Effector memory CD4-positive, alpha-beta T cell (primary cell): Measurements from ENCODE around the gene XPA.

Experiments used
- DNase-seq, 3 donors: peaks; one replicate each; pipeline ENCODE4 v3.0.0-alpha.2; 2020
- H3K27ac ChIP-seq: 2 replicates; pipeline ENCODE4 v1.7.0; 2013; ENCODE audit warnings: mild to moderate bottlenecking, low read length, moderate library complexity; ENCODE audit not compliant: insufficient read depth, poor library complexity, severe bottlenecking
- H3K27me3 ChIP-seq: replicated peaks from 2 replicates; pipeline ENCODE4 v1.7.0; 2013; ENCODE audit warnings: mild to moderate bottlenecking, low read length; ENCODE audit not compliant: insufficient read depth, control insufficient read depth, poor library complexity, severe bottlenecking
- H3K36me3 ChIP-seq: 2 replicates; pipeline ENCODE4 v1.7.0; 2013; ENCODE audit warnings: mild to moderate bottlenecking, low read length, moderate library complexity; ENCODE audit not compliant: control insufficient read depth, insufficient read depth
- H3K4me1 ChIP-seq: 2 replicates; pipeline ENCODE4 v1.7.0; 2013; ENCODE audit warnings: low read length, mild to moderate bottlenecking; ENCODE audit not compliant: control insufficient read depth, insufficient read depth, poor library complexity, severe bottlenecking
- H3K4me3 ChIP-seq: 2 replicates; pipeline ENCODE4 v1.7.0; 2013; ENCODE audit warnings: low read length, low read depth, mild to moderate bottlenecking; ENCODE audit not compliant: insufficient read depth, poor library complexity, severe bottlenecking
- H3K9me3 ChIP-seq: 2 replicates; pipeline ENCODE4 v1.7.0; 2013; ENCODE audit warnings: mild to moderate bottlenecking, low read length, moderate library complexity; ENCODE audit not compliant: control insufficient read depth

XPA gene

DNA sequence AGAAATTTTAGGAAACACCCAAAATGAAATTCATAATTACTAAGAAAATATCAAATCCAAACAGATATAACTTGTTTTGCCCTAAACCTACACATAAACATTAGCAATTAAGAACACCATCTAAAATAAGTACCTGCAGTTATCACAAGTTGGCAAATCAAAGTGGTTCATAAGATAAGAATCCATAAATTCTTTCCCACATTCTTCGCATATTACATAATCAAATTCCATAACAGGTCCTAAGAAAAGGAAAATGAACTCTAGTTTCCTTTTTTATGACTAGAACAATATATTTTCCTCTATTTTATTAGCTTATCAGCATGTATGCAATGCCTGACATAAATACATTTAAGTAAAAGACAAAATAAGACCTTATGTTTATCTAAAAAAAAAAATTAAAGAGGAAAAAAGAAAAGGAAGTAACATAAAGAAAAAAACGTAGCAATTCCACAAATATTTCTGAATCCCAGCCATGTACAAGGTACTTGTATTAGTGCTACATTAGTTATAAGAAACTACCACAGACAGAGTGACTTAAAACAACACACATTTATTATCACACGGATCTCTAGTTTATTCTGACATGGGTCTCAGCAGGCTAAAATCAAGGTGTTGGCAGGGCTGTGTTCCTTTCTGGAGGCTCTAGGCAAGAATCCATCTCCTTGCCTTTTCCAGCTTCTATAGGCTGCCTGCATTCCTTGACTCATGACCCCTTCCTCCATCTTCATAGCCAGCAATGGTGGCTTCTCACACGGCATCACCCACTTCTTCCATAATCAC lies 7.5 kb downstream of the XPA start:
- no peaks in the 10 kb centered on the region for H3K27me3 ChIP-seq
- no peak overlapping the region for H3K4me3 ChIP-seq
- peaks cover 40% of the 10 kb centered on the region for H3K36me3 ChIP-seq
- no peak for DNase-seq
- H3K27ac ChIP-seq: no peak overlapping the region
- H3K4me1 ChIP-seq: peaks cover 5% of the 10 kb centered on the region
- H3K9me3 ChIP-seq: no peaks in the 10 kb centered on the region

DNA sequence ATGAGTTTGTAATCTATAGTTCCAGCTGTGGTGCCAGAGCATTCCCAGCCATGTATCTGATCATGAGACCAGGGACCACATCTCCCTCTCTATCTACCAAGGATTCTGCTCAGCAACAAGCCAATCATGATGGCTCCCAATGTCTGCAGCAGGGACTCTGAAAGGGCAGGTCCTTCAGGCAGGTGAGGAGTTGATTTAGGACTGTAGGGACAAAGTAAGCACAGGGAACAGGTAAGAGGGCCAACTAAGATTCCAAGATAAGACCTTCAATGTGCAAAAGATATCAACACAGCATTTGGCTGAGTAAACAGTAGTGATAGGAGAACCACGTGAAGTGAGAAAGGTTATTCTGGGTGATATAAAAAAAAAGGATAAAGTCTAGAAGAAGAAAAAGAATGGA lies 8.5 kb downstream of the XPA start:
- H3K9me3 ChIP-seq: no peaks in the 10 kb centered on the region
- H3K27me3 ChIP-seq: no peaks in the 10 kb centered on the region
- H3K27ac ChIP-seq: no peak overlapping the region
- peaks cover 49% of the 10 kb centered on the region for H3K36me3 ChIP-seq
- no peaks in the 10 kb centered on the region for H3K4me1 ChIP-seq
- no peak for DNase-seq
- no peak overlapping the region for H3K4me3 ChIP-seq

DNA sequence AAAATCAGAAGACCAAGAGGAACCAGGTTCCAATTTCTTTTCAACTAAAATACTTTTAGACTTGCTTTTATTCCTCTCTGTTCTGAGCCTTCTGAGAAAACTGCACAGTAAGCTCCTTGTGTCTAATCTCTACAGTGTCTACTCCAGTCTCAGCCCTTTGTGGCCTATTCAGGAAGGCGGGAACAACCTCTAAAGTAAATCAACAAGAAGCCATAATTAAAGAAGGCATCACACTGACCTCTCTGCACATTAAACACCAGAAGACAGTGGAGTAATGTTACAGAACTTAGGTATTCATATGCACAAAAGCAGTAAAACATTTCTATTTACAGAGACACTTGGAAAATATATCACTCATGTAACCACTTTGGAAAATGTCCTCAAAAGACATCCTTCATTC lies 14.9 kb downstream of the XPA start:
- Histone ChIP-seq H3K9me3 (no peaks in the 10 kb centered on the region), H3K36me3 (peaks cover 67% of the 10 kb centered on the region), H3K27ac (no peak overlapping the region), H3K4me3 (no peak overlapping the region), H3K4me1 (no peaks in the 10 kb centered on the region), H3K27me3 (no peaks in the 10 kb centered on the region)
- no peak for DNase-seq

DNA sequence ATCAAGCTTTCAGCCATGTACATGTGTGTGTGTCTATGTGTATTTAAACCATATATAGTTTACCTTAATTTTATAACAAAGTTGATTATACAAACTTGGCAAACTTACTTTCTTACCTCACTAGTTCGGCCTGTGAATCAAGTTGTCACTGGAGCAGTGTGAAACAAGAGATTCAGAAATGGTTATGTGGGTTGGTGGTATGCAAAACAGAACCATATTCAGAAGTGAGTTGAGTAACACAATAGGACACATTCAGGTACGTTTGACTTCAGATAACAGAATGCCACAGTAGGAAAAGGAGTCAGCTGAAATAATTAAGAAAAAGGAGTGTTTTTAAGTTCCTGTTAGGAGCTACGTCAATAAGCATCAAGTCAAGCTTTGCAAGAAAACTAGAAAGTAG lies 21.5 kb downstream of the XPA start:
- Histone ChIP-seq H3K27ac (no peak overlapping the region), H3K9me3 (no peaks in the 10 kb centered on the region), H3K27me3 (no peaks in the 10 kb centered on the region), H3K4me3 (no peak overlapping the region), H3K36me3 (peaks cover 67% of the 10 kb centered on the region), H3K4me1 (no peaks in the 10 kb centered on the region)
- DNase-seq: no peak

DNA sequence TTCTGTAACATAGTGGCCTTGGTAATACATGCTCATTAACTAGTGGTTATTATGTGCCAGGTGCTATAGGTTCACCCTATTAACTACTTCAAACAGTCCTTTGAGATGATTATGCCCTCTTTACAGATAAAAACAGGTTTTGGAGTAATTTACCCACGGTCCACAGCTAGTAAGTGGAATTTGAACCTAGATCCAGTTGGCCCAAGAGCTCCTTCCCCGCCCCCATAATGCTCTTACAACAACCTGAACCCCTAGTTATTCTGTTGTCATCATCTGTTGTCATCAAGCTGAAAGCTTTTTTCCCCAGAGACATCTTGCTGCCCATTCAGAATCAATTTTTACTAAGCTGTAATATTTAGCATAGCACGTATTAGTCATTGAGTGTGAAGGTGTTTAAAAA lies 23.2 kb downstream of the XPA start:
- DNase-seq: no peak
- Histone ChIP-seq H3K27ac (no peak overlapping the region), H3K9me3 (no peaks in the 10 kb centered on the region), H3K4me1 (no peaks in the 10 kb centered on the region), H3K4me3 (no peak overlapping the region), H3K36me3 (peaks cover 78% of the 10 kb centered on the region), H3K27me3 (no peaks in the 10 kb centered on the region)

DNA sequence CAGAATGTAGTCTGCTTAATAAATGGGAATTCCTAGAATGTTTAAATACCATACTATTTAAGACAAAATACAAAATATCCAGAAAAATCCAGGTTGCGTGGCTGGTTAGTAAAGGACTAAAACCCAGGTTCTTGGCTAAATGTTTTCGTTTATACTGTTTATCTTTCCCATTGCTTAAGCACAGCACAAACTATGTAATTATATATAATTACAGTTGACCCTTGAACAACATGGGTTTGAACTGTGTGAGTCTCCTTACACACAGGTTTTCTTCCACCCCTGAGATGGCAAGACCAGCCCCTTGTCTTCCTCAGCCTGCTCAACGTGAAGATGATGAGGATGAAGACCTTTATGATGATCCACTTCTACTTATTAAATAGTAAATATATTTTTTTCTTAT lies 24.7 kb downstream of the XPA start:
- Histone ChIP-seq H3K4me1 (no peaks in the 10 kb centered on the region), H3K36me3 (peaks cover 87% of the 10 kb centered on the region), H3K27ac (no peak overlapping the region), H3K9me3 (no peaks in the 10 kb centered on the region), H3K4me3 (no peak overlapping the region), H3K27me3 (no peaks in the 10 kb centered on the region)
- DNase-seq: no peak

DNA sequence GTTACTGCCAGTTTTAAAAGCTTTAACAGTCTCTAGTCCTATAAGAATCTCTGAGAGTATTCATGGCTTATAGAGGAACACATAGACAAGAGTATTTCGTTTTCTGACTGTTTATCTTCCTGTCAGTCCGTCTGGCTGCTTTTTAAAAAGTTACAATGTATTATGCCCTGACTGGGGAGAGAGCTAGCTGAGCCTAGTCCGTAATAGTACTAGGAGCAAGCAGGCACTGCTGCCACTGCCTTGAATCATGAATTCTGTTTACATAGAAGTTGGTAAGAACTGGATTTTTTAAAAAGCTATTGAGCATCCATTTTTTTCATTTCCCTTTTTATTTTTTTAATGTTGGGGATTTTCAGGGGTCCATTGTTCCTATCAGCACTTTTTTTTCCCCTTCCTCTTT lies 26.6 kb downstream of the XPA start:
- Histone ChIP-seq H3K36me3 (peaks cover 91% of the 10 kb centered on the region), H3K27ac (no peak overlapping the region)

DNA sequence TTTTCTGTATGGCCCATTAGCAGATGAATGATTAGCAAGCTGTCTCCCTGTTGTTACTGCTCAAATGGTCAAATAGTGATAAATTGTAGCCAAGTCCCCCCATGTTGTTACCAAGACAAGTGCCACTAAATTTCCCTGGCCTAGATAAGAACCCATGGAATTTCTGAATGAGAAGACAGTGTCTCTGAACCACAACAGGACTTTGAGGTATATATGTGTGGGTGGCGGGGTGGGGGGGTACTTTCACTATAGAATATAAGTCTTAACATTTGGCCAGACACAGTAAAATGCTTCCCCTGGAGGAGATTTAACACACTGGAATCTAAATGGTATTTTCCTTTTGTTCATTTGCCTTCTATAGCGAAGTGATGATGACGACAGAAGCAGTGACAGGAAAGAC lies 28.7 kb downstream of the XPA start:
- H3K9me3 ChIP-seq: no peaks in the 10 kb centered on the region
- peaks cover 88% of the 10 kb centered on the region for H3K36me3 ChIP-seq
- no peak overlapping the region for H3K4me3 ChIP-seq
- no peak for DNase-seq
- H3K27me3 ChIP-seq: no peaks in the 10 kb centered on the region
- no peaks in the 10 kb centered on the region for H3K4me1 ChIP-seq
- no peak overlapping the region for H3K27ac ChIP-seq

More for the DNA sequence above, 26.6 kb downstream of the XPA start:
- Histone ChIP-seq H3K4me3 (no peak overlapping the region), H3K4me1 (no peaks in the 10 kb centered on the region), H3K27me3 (no peaks in the 10 kb centered on the region), H3K9me3 (no peaks in the 10 kb centered on the region)
- no peak for DNase-seq

DNA sequence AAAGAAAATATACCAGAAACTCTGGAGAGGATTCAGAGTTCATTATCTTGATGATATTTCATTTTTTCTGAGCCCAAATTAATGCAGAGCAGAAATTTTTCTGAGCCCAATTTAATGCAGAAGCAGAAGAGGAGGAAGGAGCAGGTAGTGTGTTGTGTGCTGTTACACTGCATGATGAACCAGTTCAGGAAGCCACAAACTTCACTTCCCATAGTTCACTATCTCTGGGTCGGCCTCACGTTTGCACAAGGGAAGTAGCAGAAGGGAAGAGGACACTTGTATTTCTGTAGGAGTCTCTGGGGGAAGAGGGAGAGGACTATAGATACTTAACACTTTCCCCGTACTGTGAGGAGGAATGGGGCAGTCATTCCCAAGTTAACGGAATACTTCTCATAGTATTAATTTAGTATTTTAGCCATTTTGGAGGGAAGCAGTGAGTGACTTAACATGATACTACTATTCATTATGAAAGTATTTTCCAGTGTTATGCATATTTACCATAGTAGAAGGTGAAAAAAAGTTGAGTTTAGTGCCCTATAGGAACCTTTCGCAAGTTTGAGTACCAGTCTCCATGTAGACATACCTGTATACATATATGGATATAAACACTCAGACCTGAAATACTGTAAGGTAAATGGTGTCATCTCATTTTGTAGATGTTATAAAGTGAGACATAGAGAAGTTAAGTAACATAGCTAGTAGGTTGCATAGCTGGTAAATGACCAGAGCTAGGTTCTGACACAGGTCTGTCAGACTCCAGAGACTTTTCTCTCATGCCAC lies 30.0 kb downstream of the XPA start:
- Histone ChIP-seq H3K9me3 (no peaks in the 10 kb centered on the region), H3K4me1 (no peaks in the 10 kb centered on the region), H3K4me3 (no peak overlapping the region), H3K27ac (no peak overlapping the region), H3K27me3 (no peaks in the 10 kb centered on the region), H3K36me3 (peaks cover 86% of the 10 kb centered on the region)
- no peak for DNase-seq

DNA sequence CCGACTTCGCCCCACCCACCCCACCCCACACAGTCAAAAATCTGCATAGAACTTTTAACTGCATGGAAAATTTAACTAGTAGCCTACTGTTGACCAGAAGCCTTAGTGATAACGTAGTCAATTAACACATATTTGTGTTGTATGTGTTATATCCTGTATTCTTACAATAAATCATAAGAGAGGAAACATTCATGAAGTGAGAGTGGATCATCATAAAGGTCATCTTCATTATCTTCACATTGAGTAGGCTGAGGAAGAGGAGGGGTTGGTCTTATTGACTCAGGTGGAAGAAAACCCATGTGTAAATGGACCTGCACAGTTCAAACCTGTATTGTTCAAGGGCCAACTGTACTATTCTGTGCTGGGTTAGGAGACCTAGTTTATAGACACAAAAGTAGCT lies 31.4 kb downstream of the XPA start:
- no peak for DNase-seq
- H3K4me1 ChIP-seq: no peaks in the 10 kb centered on the region
- H3K36me3 ChIP-seq: peaks cover 86% of the 10 kb centered on the region
- no peaks in the 10 kb centered on the region for H3K9me3 ChIP-seq
- no peak overlapping the region for H3K4me3 ChIP-seq
- H3K27me3 ChIP-seq: no peaks in the 10 kb centered on the region
- H3K27ac ChIP-seq: no peak overlapping the region
